HCT116 (cell line): ENCODE data around the gene SLC35F1. TPM values are rescaled to one million over a fixed set of nuclear protein-coding genes. Genes with fewer than 3 reads are reported as not detected.

Source experiments
- ATAC-seq: fragments of 200-7000 bp; cut with Tn5 transposase; 2 replicates; pipeline ENCODE4 v1.9.1; 2020; ENCODE audit warnings: mild to moderate bottlenecking, moderate library complexity
- BruUV-seq: library from RNA; stranded (reverse); fragments of 400-500 nt; replicated peaks from 2 replicates; lab custom pipeline; 2021; lab: Mats Ljungman, UMichigan
- CTCF ChIA-PET: fragments of 300-600 bp; sonication (Branson Sonifier 250); formaldehyde crosslinking; loops from one replicate; lab custom pipeline; 2021; ENCODE audit warnings: antibody characterized with exemption; lab: Charles Lee
- POLR2A ChIA-PET: fragments of 300-600, 350-600 bp; sonication (Branson Sonifier 250); formaldehyde crosslinking; loops from one replicate; lab custom pipeline; 2021; ENCODE audit warnings: antibody characterized with exemption; lab: Charles Lee
- RAD21 ChIA-PET, 2 experiments: fragments of 300-600 bp; sonication (Branson Sonifier 250); formaldehyde crosslinking; loops; one replicate each; lab custom pipeline; 2023; ENCODE audit warnings: low total read pairs in 2 of 2; ENCODE audit not compliant: uncharacterized antibody in 2 of 2, unreplicated experiment in 2 of 2, low non-redundant PET in 1 of 2; lab: Charles Lee
- DNase-seq: peaks from one replicate; pipeline ENCODE4 v3.0.0-alpha.2; 2010; ENCODE audit warnings: low read depth, low spot score
- H2AFZ ChIP-seq: fragments of 200-600 bp; shearing (Covaris generic), sonication (generic); 2 replicates; pipeline ENCODE4 v1.6.1; 2017; ENCODE audit warnings: low read depth, mixed run types, mixed read lengths, antibody characterized with exemption, low read length; ENCODE audit not compliant: poor library complexity, severe bottlenecking
- H3K27ac ChIP-seq: 2 replicates; pipeline ENCODE4 v1.5.1; 2012; ENCODE audit warnings: low read depth, low read length
- H3K27me3 ChIP-seq: fragments of 200-600 bp; sonication (generic); 2 replicates; pipeline ENCODE4 v1.6.1; 2016; ENCODE audit warnings: mixed run types, low read length, mixed read lengths; ENCODE audit not compliant: insufficient read depth
- H3K36me3 ChIP-seq, 2 experiments: fragments of 200-500 bp in 1 of 2; fragments of 200-600 bp in 1 of 2; sonication (Bioruptor generic) in 1 of 2; sonication (generic) in 1 of 2; 2 replicates each; pipeline versions ENCODE4 v1.5.1 to v1.6.1; 2014 to 2016; ENCODE audit warnings: low read length in 2 of 2, inconsistent platforms in 1 of 2, mixed read lengths in 1 of 2, mixed run types in 1 of 2; ENCODE audit not compliant: insufficient read depth in 2 of 2, control insufficient read depth in 1 of 2
- H3K4me1 ChIP-seq, 2 experiments: fragments of 200-600 bp in 1 of 2; sonication (generic) in 1 of 2; 2 replicates each; pipeline versions ENCODE4 v1.5.1 to v1.6.1; 2012 to 2017; ENCODE audit warnings: low read length in 2 of 2, inconsistent platforms in 1 of 2, mild to moderate bottlenecking in 1 of 2, mixed read lengths in 1 of 2, mixed run types in 1 of 2, moderate library complexity in 1 of 2; ENCODE audit not compliant: insufficient read depth in 2 of 2, control insufficient read depth in 1 of 2
- H3K4me2 ChIP-seq: fragments of 200-600 bp; sonication (generic); 2 replicates; pipeline ENCODE4 v1.6.1; 2017; ENCODE audit warnings: mixed run types, low read length, mixed read lengths
- H3K4me3 ChIP-seq, 2 experiments: fragments of 200-600 bp in 1 of 2; sonication (generic) in 1 of 2; replicated peaks in 1 of 2; 2 replicates each; pipeline ENCODE4 v1.5.1; 2011 to 2016; ENCODE audit warnings: low read length in 2 of 2, control low read depth in 1 of 2, low read depth in 1 of 2, mild to moderate bottlenecking in 1 of 2, mixed read lengths in 1 of 2, mixed run types in 1 of 2
- H3K79me2 ChIP-seq: fragments of 200-600 bp; sonication (generic); 2 replicates; pipeline ENCODE4 v1.6.1; 2017; ENCODE audit warnings: mild to moderate bottlenecking, mixed run types, low read length, moderate library complexity, mixed read lengths; ENCODE audit not compliant: insufficient read depth
- H3K9ac ChIP-seq: fragments of 200-600 bp; sonication (generic); 2 replicates; pipeline ENCODE4 v1.6.1; 2016; ENCODE audit warnings: low read length, mixed read lengths
- H3K9me2 ChIP-seq: fragments of 200-600 bp; sonication (generic), shearing (Covaris generic); 2 replicates; pipeline ENCODE4 v1.6.1; 2017; ENCODE audit warnings: mixed run types, mild to moderate bottlenecking, moderate library complexity; ENCODE audit not compliant: insufficient read depth
- H3K9me3 ChIP-seq, 2 experiments: fragments of 200-500 bp in 1 of 2; fragments of 200-600 bp in 1 of 2; sonication (Bioruptor generic) in 1 of 2; sonication (generic) in 1 of 2; 2 replicates each; pipeline ENCODE4 v1.6.1; 2014 to 2017; ENCODE audit warnings: low read length in 2 of 2, mixed read lengths in 2 of 2, inconsistent platforms in 1 of 2, low read depth in 1 of 2, mild to moderate bottlenecking in 1 of 2, mixed run types in 1 of 2, moderate library complexity in 1 of 2; ENCODE audit not compliant: control insufficient read depth in 1 of 2, insufficient read depth in 1 of 2
- H4K20me1 ChIP-seq: fragments of 200-600 bp; sonication (generic), shearing (Covaris generic); 2 replicates; pipeline ENCODE4 v1.6.1; 2017; ENCODE audit warnings: mixed run types, mild to moderate bottlenecking, moderate library complexity; ENCODE audit not compliant: insufficient read depth
- CBX3 ChIP-seq: IDR thresholded peaks from 2 replicates; pipeline ENCODE4 v1.6.1; 2012; ENCODE audit warnings: low read depth
- CEBPB ChIP-seq: IDR thresholded peaks from 2 replicates; pipeline ENCODE4 v1.6.1; 2012; ENCODE audit warnings: low read depth
- EGR1 ChIP-seq: IDR thresholded peaks from 2 replicates; pipeline ENCODE4 v1.6.1; 2012; ENCODE audit warnings: low read depth
- ELF1 ChIP-seq: IDR thresholded peaks from 2 replicates; pipeline ENCODE4 v1.6.1; 2012; ENCODE audit warnings: low read depth, borderline replicate concordance
- EZH2 ChIP-seq: fragments of 200-600 bp; sonication (generic); IDR thresholded peaks from 2 replicates; pipeline ENCODE4 v1.6.1; 2017; ENCODE audit warnings: antibody characterized with exemption, mixed run types
- EZH2phosphoT487 ChIP-seq: fragments of 200-600 bp; IDR thresholded peaks from 2 replicates; pipeline ENCODE4 v1.6.1; 2018; ENCODE audit warnings: antibody characterized with exemption, borderline replicate concordance
- JUND ChIP-seq: IDR thresholded peaks from 2 replicates; pipeline ENCODE4 v1.6.1; 2012
- POLR2A ChIP-seq: IDR thresholded peaks from 2 replicates; pipeline ENCODE4 v1.7.0; 2011; ENCODE audit warnings: borderline replicate concordance; ENCODE audit not compliant: insufficient read depth, insufficient read length; ENCODE audit errors: extremely low read depth
- POLR2AphosphoS5 ChIP-seq: IDR thresholded peaks from 2 replicates; pipeline ENCODE4 v1.6.1; 2011; ENCODE audit warnings: mild to moderate bottlenecking, low read depth, low read length, moderate library complexity
- SIN3A ChIP-seq: IDR thresholded peaks from 2 replicates; pipeline ENCODE4 v1.6.1; 2012; ENCODE audit warnings: low read depth
- SP1 ChIP-seq: IDR thresholded peaks from 2 replicates; pipeline ENCODE4 v1.6.1; 2012; ENCODE audit warnings: low read depth
- TCF7L2 ChIP-seq: IDR thresholded peaks from 2 replicates; pipeline ENCODE4 v1.7.0; 2011; ENCODE audit warnings: borderline replicate concordance, inconsistent platforms; ENCODE audit not compliant: insufficient read depth, insufficient read length; ENCODE audit errors: extremely low read depth
- YY1 ChIP-seq: IDR thresholded peaks from 2 replicates; pipeline ENCODE4 v1.6.1; 2011; ENCODE audit warnings: low read length, low read depth, moderate library complexity, mild to moderate bottlenecking; ENCODE audit not compliant: insufficient replicate concordance; ENCODE audit errors: extremely low read depth
- ZFX ChIP-seq: fragments of 450-650 bp; IDR thresholded peaks from 2 replicates; pipeline ENCODE4 v1.6.1; 2017
- intact Hi-C: fragments of 100-400 bp; cut with micrococcal nuclease; formaldehyde crosslinking; loops from 2 replicates; pipeline ENCODE4 v1.10.0; 2022
- total RNA-seq: library from RNA; stranded (reverse); gene quantifications from one replicate; pipeline ENCODE4 v1.2.1, GENCODE V29; 2021; ENCODE audit not compliant: unreplicated experiment

SLC35F1 gene
- total RNA-seq, 1 experiment from 2014 or later: 0.07 TPM

- no peak overlapping the region for H3K9ac ChIP-seq
- no TSS peak for BruUV-seq
- RAD21 ChIA-PET: no interaction called here
These were observed 409.8 kb downstream of the SLC35F1 start for GRCh38 chr6:118316796-118317384.

GRCh38 chr6:118317581-118318563, 410.8 kb downstream of the SLC35F1 start:
- no peaks in the 10 kb centered on the region for H3K27me3 ChIP-seq
- H3K79me2 ChIP-seq: no peaks in the 10 kb centered on the region
- ATAC-seq: no peak
- H3K36me3 ChIP-seq: no peaks in the 10 kb centered on the region
- H3K4me1 ChIP-seq: no peaks in the 10 kb centered on the region
- ChIA-PET RAD21 (no interaction called here), CTCF (no interaction called here)
- H3K27ac ChIP-seq: no peak overlapping the region
- no peaks in the 10 kb centered on the region for H3K9me2 ChIP-seq
- TF ChIP-seq CEBPB (no peak), JUND (no peak), POLR2A (no peak), CBX3 (no peak), ZFX (no peak), TCF7L2 (no peak), EZH2phosphoT487 (no peak), EGR1 (no peak)
- TF ChIP-seq, all 23 proteins: peak for 0
- no peaks in the 10 kb centered on the region for H3K9me3 ChIP-seq
- intact Hi-C loops: no loop called here
- H3K4me3 ChIP-seq: no peak overlapping the region
- H3K4me2 ChIP-seq: no peak overlapping the region
- no peak overlapping the region for H2AFZ ChIP-seq
- POLR2A ChIA-PET: no interaction called here
- DNase-seq: no peak
- no peaks in the 10 kb centered on the region for H4K20me1 ChIP-seq
- no peak overlapping the region for H3K9ac ChIP-seq
- no TSS peak for BruUV-seq

More at GRCh38 chr6:118316796-118317384, 409.8 kb downstream of the SLC35F1 start:
- Histone ChIP-seq H3K4me2 (no peak overlapping the region), H3K27ac (no peak overlapping the region), H3K9me2 (no peaks in the 10 kb centered on the region), H3K4me3 (no peak overlapping the region), H3K36me3 (no peaks in the 10 kb centered on the region), H3K79me2 (no peaks in the 10 kb centered on the region), H3K4me1 (no peaks in the 10 kb centered on the region), H2AFZ (no peak overlapping the region)
- intact Hi-C loops: no loop called here
- ATAC-seq: no peak
- CTCF ChIA-PET: no interaction called here
- POLR2A ChIA-PET: no interaction called here
- TF ChIP-seq SP1 (no peak), EZH2 (no peak), POLR2AphosphoS5 (no peak), SIN3A (no peak), YY1 (no peak), ELF1 (no peak), EGR1 (no peak), POLR2A (no peak), ZFX (no peak)
- TF ChIP-seq, all 23 proteins: peak for 0
- H3K9me3 ChIP-seq: no peaks in the 10 kb centered on the region
- no peaks in the 10 kb centered on the region for H4K20me1 ChIP-seq
- H3K27me3 ChIP-seq: no peaks in the 10 kb centered on the region
- no peak for DNase-seq
